A673 (cell line): ENCODE measurements around the gene ZBTB16.

Experiments
- EZH2 ChIP-seq: fragments of 200-600 bp; sonication (generic); IDR thresholded peaks from 2 replicates; pipeline ENCODE4 v1.6.1; 2017; ENCODE audit warnings: borderline replicate concordance, low read depth, mild to moderate bottlenecking, mixed read lengths, antibody characterized with exemption, low read length; ENCODE audit not compliant: poor library complexity, severe bottlenecking
- TF ChIP-seq, protein P1 (sequence below): fragments of 300-800, 200-600 bp; sonication (generic); conservative IDR thresholded peaks from 2 replicates; pipeline ENCODE4 v1.5.1; 2017; ENCODE audit warnings: low read depth, mild to moderate bottlenecking, antibody characterized with exemption, low read length, moderate library complexity, mixed read lengths

- TF ChIP-seq, protein P1, sequence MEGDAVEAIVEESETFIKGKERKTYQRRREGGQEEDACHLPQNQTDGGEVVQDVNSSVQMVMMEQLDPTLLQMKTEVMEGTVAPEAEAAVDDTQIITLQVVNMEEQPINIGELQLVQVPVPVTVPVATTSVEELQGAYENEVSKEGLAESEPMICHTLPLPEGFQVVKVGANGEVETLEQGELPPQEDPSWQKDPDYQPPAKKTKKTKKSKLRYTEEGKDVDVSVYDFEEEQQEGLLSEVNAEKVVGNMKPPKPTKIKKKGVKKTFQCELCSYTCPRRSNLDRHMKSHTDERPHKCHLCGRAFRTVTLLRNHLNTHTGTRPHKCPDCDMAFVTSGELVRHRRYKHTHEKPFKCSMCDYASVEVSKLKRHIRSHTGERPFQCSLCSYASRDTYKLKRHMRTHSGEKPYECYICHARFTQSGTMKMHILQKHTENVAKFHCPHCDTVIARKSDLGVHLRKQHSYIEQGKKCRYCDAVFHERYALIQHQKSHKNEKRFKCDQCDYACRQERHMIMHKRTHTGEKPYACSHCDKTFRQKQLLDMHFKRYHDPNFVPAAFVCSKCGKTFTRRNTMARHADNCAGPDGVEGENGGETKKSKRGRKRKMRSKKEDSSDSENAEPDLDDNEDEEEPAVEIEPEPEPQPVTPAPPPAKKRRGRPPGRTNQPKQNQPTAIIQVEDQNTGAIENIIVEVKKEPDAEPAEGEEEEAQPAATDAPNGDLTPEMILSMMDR = no peak
- TF ChIP-seq EZH2 = no peak
Observed at GRCh38 chr11:114140826-114141225, 81.3 kb downstream of the ZBTB16 start.
